ELF-1 (cell line): ENCODE results near the gene PDCD4.
A peak's percentile ranks its signal among the peaks of the same experiment; 100 is the strongest.

Experiments used
- DNase-seq: peaks from one replicate; pipeline ENCODE4 v3.0.0-alpha.2; 2016; ENCODE audit warnings: low read depth, low spot score

The PDCD4 gene

DNA sequence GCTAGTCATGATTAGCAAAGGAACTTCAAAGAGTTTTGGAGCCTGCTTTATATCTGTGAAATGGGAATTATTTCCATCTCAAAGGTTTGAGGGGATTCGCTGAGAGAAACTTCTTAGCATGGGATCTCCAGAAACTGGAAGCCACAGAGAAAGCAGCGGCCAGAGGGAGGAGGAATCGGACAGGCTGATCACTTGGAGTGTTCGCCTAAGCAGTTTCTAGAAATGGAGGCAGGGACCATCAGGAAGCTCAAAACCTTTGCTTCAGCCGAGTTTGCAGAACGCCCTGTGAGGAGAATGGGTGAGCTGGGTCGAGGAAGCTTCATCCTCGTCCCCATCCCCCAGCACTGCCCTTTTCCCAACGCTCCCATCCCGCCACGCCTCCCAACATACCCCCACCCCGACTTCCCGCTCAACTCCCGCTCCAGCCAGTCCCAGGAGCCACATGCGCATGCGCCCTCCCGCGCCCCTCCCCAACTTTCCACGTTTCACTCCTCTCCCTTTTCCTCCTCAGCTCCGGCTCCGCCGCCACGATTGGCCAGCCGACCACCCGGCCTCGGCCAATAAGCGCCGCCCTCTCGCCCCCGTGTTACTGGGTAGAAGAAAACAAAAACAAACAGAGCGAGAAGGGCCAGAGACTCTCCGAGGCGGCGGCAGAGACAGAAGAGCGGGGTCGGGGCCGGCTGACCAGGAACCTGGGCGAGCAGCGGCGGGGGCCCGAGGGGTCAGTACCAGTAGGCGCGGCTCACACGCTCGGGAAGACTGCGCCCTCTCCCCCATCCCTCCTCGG, at the start of gene PDCD4:
Gene PDCD4, plus strand, starts transcription at position 631 of the 787 bp plus-strand sequence. CDS start 4,100 bp downstream, outside the sequence.
- peak; percentile 100 for DNase-seq

- no peak for DNase-seq
These were observed 49.6 kb upstream of the PDCD4 start for GRCh38 chr10:110822035-110822711.

- DNase-seq = peak; percentile 62
These were observed 48.9 kb upstream of the PDCD4 start for GRCh38 chr10:110822712-110823311.

- no peak for DNase-seq
These were observed 47.6 kb upstream of the PDCD4 start for GRCh38 chr10:110824152-110824441.

GRCh38 chr10:110824660-110825059, 47.1 kb upstream of the PDCD4 start:
- no peak for DNase-seq

- no peak for DNase-seq
These were observed 46.2 kb upstream of the PDCD4 start for GRCh38 chr10:110825508-110825907.

DNA sequence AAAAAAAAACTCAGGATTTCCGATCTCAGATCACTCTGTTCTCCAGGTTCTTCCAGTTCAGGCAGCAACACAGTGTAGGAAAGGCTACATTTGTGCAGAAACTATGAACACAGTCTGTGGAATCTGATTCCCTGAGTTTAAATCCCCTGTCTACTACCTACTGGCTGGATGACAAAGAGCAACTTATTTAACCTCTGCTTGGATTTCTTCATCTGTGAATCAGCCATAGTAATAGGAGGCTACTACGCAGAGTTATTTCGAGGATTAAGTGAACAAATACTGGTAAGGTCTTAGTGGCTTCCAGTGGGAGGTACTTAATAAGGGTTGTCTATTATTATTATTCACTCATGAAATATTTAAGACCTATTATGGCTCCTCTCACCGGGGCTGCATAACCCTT, 44.3 kb upstream of the PDCD4 start:
- DNase-seq = no peak

GRCh38 chr10:110827875-110828274, 43.9 kb upstream of the PDCD4 start:
- DNase-seq = no peak

DNA sequence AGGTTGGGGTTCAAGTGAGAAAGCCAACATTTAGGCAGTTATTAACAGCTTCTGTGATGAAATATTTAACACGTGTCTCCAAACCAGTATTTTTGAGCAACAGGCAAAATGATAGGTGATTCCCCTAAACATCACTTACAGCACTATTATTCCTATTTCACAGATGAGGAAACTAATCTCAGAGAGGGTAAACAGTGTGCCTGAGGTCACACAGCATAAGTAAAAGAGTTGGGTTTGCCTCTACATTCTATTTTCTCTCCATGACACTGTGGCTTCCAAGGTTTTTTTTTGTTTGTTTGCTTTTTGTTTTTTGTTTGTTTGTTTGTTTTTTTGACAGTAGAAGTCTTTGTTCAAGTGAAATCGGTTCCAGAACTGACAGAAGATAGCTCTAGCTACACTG, 43.2 kb upstream of the PDCD4 start:
- no peak for DNase-seq

GRCh38 chr10:110829721-110830410, 41.9 kb upstream of the PDCD4 start:
- DNase-seq = no peak

DNA sequence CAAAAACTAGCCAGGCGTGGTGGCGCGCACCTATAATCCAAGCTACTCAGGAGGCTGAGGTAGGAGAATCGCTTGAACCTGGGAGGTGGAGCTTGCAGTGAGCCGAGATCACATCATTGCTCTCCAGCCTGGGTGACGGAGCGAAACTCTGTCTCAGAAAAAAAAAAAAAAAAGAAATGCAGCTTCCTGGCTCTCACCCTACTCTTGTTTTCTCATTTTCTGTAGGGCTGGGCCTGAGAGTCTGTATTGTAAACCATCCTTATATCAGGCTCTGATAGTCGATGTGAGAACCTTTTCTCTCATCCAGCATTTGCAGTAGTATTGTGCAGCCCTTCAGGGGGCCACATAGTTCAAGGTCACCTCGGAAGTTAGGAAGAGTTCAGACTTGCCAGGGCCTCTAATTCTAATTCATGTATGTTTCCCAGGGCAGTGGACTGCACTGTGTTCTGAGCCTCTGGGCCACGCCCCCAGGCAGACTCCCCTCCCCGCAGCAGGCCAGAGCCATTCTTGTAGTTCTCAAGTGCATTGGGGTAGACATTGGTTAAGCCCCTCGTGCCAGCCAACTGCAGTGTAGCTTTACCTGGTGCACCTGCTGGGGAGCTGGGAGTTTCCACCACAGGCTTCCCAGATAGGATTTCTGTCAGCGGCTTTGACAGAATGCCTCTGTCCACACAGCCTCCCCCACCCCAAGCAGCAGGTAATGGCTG, 38.3 kb upstream of the PDCD4 start:
- DNase-seq = no peak

GRCh38 chr10:110833941-110834628, 37.6 kb upstream of the PDCD4 start:
- no peak for DNase-seq

GRCh38 chr10:110834629-110835301, 37.0 kb upstream of the PDCD4 start:
- DNase-seq = peak; percentile 86

DNA sequence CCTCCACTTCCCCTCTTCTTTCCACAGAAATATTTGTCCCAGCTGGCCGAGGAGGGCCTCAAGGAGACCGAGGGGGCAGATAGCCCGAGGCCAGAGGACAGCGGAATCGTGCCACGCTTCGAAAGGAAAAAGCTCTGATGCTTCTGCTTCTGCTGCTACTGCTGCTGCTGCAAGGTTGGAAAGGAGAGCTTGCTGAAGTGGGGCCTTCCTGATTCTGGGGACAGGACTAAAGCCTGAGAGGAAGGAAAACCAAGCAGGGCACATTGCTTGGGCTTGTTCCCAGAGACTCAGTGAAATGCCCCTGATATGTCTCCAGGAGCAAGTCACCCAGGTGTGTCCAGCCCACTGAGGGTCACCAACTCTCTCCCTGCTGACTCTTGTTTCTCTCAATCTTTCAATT, 35.9 kb upstream of the PDCD4 start:
- DNase-seq = no peak

GRCh38 chr10:110836706-110837105, 35.0 kb upstream of the PDCD4 start:
- DNase-seq = no peak

DNA sequence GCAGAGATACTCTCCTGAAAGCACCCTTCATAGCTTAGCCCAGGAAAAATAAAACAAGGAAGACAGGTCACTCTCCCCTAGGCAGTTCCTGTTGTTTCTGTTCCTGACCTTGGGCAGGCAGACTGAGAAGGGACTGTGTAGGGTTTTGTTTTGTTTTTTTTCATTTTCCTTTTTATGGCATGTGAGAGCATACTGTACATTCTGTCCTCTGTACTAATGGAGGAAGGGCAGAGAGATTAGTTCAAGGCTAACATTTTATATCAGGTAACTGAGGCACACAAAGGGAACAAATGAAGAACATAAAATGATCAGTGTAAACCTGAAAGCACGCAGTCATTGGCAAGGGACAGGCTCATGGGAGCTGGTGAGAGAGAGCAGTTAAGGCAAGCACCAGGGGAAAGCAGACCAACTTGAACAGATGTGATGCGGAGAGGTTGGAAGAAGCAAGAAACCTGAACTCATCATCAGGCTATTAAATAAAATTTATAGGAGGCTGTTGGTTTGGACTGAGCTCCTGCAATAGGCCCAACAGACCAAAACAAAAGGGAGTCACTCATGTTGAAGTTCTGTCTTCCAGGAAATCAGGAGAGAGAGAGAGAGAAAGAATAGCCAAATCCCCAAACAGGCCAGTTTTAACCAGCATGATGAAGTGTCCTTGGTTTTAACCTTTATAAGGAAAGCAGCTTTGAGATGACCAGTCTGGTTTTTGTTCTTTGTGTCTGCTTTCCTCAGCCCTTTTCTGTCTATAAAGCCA, 34.1 kb upstream of the PDCD4 start:
- no peak for DNase-seq

DNA sequence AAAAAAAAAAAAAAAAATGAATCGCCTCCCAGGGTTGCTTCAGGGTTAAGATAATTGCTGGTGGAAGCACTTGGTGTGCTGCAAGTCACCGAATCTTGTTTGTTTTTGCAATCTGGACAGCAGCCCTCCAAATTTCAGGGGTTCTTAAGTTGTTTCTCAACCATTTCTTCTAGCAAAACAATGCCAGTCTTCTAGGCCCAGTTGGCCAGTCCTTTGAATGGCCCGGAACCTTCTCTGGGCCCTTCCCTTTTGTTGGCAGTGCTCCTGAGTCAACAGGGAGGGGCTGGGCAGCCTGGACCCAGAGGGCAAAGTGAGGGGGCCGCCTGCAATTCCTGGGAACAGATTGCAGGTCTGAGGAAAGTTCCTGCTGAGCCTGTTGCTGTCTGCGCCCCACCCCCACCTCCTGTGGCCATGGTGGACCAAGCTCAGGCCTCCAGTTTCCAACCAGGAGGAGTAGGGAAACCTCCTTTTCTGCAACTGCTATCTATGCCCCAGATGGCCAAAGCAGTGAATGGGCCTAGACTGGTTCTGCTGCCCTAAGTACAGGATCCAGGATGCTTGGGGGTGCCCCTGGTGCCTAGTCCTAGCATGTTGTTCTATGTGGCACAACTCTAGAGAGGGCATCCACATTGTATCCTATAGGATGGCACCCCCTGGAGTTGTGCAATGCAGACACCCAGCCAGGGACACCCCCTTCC, 31.4 kb upstream of the PDCD4 start:
- DNase-seq = peak; percentile 67

DNA sequence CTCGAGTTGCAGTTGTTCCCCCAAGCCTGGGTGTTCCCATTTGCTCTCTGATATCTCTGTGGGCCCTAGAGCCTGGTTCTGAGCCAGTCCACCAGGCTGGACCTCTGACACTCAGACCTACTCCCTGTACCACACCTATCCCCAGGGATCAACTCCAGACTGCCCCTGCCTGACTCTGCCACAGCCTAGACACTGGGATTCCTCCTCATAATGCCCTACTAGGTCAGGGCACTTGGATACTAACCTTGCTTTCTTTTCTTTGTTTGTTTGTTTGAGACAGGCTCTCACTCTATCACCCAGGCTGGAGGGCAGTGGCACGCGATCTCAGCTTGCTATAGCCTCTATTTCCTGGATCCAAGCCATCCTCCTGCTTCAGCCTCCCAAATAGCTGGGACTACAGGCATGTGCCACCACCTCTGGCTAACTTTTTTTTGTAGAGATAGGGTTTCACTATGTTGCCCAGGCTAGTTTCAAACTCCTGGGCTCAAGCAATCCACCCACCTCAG, 30.8 kb upstream of the PDCD4 start:
- DNase-seq = no peak

DNA sequence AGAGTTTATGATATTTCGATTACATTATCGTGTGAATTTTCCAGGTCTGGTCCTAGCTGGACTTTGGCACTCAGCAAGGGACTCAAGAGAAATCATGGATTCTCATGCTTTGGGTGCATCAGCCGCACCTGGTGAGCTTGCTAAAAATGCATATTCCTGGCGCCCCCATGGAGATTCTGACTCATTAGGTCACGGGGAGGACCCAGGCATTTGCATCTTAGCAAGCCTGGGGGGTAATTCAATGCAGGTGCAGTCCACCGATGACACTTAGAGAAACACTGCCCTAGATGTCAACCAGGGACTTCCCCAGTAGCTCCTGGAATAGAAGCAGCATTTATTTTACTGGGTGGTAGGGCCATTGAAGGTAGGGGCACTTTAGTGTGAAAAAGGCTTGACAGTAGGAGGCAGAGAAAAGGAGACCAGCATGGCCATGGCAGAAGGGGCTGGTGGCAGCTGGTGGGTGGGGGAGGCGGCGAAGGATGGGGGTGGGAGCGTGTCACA, 29.9 kb upstream of the PDCD4 start:
- no peak for DNase-seq
